ENCODE measurements around the gene SLC15A1.

SLC15A1 gene

GRCh38 chr13:98752467-98753290 lies at the start of gene SLC15A1:
Gene SLC15A1 (minus strand): TSS chr13:98752672. CDS start chr13:98752598, 74 bp downstream.
- DNase-seq (ENCODE audit: low read depth in 3 of 3, low spot score in 1 of 3) = no peak

- no peak for DNase-seq (ENCODE audit: low read depth in 3 of 3, low spot score in 1 of 3)
Measured at GRCh38 chr13:98801626-98802418, 49.4 kb upstream of the SLC15A1 start.

GRCh38 chr13:98800078-98800477 lies 47.6 kb upstream of the SLC15A1 start:
- DNase-seq (ENCODE audit: low read depth in 3 of 3, low spot score in 1 of 3) = no peak

DNA sequence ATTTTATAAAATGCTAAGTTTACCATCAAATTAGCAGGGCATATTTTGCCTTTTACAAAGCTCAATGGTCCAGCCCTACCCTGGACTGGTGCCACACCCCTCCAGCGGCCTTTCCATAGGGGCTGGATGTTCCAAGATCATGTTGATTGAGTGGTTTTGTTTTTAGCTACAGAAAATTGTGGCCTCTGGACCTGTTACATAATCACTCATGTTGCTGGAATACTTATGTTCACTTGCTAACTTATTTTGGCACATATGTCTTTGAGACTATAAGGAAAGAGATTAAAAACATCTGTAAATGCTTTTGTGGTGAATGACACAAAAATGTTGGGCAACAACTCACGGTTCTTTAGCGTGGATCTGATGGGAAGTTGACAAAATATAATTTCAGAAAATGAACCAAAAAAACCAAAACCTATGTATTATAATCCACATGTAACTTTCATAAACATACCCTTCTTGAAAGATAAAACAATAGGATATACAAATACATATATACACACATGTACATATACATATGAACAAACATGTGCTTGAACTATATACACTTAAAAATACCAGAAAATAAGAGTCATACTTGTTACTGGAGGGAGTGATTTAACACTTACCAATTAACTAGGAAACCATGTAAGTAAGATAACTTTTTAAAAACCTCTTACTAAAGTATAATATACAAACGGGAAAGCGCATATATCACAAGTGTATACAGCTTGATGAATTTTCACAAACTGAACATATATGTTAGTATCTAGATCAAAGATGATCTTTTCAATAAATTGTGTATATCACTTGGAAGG lies 46.6 kb upstream of the SLC15A1 start:
- DNase-seq (ENCODE audit: low read depth in 3 of 3, low spot score in 1 of 3) = no peak

- DNase-seq (ENCODE audit: low read depth in 3 of 3, low spot score in 1 of 3) = no peak
Measured at GRCh38 chr13:98797456-98797855, 45.0 kb upstream of the SLC15A1 start.

GRCh38 chr13:98796798-98797197 lies 44.3 kb upstream of the SLC15A1 start:
- DNase-seq (ENCODE audit: low read depth in 3 of 3, low spot score in 1 of 3) = no peak

- DNase-seq (ENCODE audit: low read depth in 3 of 3, low spot score in 1 of 3) = no peak
Measured at GRCh38 chr13:98796191-98796590, 43.7 kb upstream of the SLC15A1 start.

DNA sequence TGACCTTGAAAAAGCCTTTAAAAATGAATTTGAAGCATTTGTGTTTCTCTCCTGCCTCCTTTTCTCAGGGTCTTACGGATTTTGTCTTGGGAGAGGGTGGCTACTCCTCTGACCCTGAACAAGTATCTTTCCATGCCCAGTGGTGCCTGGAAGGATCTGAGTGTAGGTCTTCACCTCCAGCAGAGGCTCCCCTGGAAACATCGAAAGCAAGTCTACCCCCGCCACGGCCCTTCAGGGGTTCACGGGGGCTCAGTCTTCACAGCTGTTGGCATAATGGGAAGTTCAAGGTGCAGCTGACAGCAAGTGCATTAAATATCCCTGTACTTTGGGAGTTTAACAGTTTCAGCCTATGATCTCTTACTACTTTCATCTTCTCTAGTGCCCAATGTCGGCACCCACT lies 42.7 kb upstream of the SLC15A1 start:
- no peak for DNase-seq (ENCODE audit: low read depth in 3 of 3, low spot score in 1 of 3)

DNA sequence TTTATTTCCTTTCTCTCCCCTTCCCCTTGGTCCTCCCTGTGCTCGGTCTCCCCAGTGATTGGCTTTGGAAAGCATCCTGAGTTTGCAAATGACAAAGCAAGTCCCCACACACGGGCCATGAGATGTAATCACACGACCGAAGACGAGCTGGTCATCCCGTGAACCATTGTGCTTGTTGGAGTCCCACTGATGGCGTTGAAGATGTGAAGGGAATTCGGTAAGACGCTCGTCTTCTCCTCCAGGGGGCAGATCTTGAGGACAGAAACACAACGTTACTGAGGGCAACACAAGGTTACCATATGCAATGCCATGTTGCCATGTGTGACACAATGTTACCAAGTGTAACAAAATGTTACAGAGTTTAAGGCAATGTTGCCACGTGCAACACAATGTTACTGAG lies 42.0 kb upstream of the SLC15A1 start:
- DNase-seq (ENCODE audit: low read depth in 3 of 3, low spot score in 1 of 3) = no peak

DNA sequence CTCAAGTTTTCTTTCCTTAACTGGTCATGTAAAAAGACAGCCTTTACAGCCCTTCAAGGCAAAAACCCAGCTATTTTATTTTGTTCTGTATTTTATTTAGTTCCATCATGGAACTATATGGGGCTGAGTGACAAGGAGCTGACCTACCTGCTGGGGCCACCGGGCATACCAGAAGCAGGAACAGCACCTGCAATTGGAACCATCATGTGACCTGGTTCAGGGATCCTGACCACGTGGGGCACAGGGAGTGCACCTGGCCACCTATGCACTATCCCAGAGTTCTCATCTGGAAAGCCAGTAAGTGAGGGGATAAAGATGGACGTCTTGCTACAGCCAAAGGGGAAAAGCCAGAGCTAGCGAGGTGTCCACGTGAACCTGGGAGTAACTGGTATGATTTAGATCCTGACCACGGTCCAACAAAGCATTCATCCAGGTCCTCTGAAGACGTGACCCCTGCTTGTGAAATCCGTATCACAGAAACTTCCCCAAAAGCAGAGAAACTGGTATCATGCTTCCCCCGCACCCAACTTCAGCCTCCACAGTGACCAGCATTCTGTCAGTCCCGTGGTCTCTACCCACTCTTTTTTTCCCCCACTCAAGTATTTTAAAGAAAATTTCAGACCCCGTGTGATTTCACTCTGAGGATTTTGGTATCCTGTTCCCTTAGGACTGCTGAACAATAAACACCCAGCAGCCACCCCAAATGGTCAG lies 40.5 kb upstream of the SLC15A1 start:
- DNase-seq (ENCODE audit: low read depth in 3 of 3, low spot score in 1 of 3) = no peak

DNA sequence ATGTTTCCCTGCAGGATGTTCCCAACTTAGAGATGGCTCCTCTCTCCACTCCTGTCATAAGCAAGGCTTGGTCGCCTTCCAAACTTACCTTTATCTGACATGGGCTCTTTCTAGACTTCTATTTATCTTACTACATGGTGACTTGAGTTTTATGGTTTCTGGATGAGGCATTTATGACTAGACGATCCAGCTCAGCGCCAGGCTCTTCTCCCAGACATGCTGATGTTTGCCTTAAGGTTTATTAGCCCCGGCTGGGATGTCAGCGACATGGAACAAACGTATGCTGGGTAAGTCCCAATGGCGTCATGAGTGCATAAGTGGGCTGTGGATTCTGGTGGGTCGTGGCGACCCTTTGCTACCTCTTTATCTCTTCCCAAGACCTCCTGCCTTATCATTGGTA lies 39.8 kb upstream of the SLC15A1 start:
- DNase-seq (ENCODE audit: low read depth in 3 of 3, low spot score in 1 of 3) = no peak

DNA sequence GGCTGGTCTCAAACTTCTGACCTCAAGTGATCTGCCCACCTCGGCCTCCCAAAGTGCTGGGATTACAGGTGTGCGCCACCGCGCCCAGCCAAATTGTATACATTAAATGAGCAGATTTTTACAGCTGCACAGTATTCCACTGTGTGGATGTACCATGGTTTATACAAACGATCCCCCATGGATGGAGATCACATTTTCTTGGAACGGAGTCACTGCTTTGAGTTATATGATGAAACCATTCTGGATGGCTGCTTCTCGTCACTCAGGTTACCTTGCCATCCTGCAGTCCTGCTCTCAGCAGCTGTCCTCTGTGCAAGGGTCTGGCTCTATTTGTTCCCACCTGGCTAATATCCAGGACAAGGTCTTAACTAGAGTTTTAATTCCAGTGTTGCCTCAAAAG lies 39.1 kb upstream of the SLC15A1 start:
- no peak for DNase-seq (ENCODE audit: low read depth in 3 of 3, low spot score in 1 of 3)

DNA sequence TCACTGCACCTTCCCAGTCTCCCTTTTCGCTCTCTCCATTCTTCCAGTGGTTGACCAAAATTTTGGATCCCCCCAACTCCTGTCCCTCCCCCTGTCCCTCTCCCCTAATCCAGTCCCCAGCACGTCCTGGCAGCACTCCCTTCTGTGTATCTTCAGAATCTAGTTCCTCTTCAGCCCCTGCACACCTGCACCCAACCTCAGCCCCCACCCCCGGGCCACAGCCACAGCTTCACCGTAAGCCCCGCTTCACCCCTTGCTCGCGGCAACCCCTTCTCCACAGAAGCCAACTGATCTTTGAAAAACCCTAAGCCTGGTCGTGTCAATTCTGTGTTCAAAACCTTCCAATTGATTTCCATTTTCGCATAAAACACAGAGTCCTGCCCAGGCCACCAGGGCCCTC lies 35.5 kb upstream of the SLC15A1 start:
- no peak for DNase-seq (ENCODE audit: low read depth in 3 of 3, low spot score in 1 of 3)

GRCh38 chr13:98787173-98787572 lies 34.7 kb upstream of the SLC15A1 start:
- DNase-seq (ENCODE audit: low read depth in 3 of 3, low spot score in 1 of 3) = no peak

DNA sequence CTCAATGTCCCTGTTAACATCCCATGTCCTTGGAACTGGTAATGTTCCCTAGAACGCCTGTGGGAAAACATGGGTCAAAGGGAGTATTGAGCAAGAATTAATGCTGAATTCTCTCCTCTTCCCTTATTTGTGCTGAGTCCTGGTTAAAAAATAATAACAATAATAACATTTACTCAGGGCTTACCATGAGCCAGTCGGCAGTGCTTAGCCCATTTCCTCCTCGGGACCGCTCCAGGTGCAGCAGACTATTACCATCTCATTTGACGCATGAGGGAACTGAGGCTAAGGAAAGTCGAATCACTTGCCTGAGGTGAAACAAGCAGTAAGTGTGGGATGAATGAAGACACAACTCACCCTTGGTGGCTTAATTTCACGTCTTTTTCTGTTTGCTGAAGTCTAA lies 33.6 kb upstream of the SLC15A1 start:
- no peak for DNase-seq (ENCODE audit: low read depth in 3 of 3, low spot score in 1 of 3)

DNA sequence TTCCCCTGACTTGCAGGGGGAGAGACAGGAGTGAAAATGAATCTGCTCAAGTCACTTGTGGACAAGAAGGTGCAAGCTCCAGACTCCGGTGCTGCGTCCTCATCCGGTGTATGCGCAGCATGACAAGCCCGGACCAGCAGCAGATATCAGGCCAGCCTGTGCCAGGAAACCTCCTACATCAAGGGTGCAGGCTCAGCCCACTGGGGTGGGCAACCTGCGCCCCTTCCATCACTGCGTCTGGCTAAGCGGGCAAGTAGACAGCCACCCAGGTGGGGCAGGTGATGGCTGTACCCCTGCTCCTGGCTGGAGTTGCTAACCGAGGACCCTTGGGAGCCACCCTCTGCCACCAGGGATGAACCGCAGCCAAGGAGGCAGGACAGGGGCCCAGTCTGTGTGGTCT lies 32.9 kb upstream of the SLC15A1 start:
- DNase-seq (ENCODE audit: low read depth in 3 of 3, low spot score in 1 of 3) = no peak

DNA sequence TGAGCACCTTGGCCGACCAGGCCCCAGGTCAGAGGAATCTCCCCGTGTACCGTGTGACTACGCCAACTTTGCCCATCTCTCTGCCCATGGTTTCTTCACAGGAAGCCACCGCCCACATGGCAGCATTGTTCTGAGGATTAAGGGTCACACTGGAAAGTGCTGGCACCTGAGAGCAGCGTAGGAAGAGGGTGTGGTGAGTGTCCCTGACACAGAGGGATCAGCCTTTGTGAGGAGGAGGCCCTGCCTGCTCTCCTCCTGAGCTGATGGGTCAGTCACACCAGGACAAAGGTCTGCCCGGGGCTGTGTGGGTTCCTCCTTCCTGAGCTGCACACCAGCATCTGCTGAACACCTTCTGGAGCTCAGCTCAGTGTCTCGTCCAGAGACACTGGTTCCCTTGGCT lies 32.2 kb upstream of the SLC15A1 start:
- DNase-seq (ENCODE audit: low read depth in 3 of 3, low spot score in 1 of 3) = no peak

- no peak for DNase-seq (ENCODE audit: low read depth in 3 of 3, low spot score in 1 of 3)
Measured at GRCh38 chr13:98783856-98784478, 31.5 kb upstream of the SLC15A1 start.

GRCh38 chr13:98782654-98783053 lies 30.2 kb upstream of the SLC15A1 start:
- DNase-seq (ENCODE audit: low read depth in 3 of 3, low spot score in 1 of 3) = no peak

GRCh38 chr13:98781905-98782304 lies 29.4 kb upstream of the SLC15A1 start:
- no peak for DNase-seq (ENCODE audit: low read depth in 3 of 3, low spot score in 1 of 3)

- no peak for DNase-seq (ENCODE audit: low read depth in 3 of 3, low spot score in 1 of 3)
Measured at GRCh38 chr13:98781470-98781869, 29.0 kb upstream of the SLC15A1 start.
